HG03175 (cell line): ENCODE data around the gene JARID2.

Experiments used
- ATAC-seq: cut with Tn5 transposase; IDR thresholded peaks from one replicate; pipeline ENCODE4 v1.9.1; 2021; ENCODE audit warnings: mild to moderate bottlenecking, moderate library complexity; ENCODE audit not compliant: unreplicated experiment

The JARID2 gene

DNA sequence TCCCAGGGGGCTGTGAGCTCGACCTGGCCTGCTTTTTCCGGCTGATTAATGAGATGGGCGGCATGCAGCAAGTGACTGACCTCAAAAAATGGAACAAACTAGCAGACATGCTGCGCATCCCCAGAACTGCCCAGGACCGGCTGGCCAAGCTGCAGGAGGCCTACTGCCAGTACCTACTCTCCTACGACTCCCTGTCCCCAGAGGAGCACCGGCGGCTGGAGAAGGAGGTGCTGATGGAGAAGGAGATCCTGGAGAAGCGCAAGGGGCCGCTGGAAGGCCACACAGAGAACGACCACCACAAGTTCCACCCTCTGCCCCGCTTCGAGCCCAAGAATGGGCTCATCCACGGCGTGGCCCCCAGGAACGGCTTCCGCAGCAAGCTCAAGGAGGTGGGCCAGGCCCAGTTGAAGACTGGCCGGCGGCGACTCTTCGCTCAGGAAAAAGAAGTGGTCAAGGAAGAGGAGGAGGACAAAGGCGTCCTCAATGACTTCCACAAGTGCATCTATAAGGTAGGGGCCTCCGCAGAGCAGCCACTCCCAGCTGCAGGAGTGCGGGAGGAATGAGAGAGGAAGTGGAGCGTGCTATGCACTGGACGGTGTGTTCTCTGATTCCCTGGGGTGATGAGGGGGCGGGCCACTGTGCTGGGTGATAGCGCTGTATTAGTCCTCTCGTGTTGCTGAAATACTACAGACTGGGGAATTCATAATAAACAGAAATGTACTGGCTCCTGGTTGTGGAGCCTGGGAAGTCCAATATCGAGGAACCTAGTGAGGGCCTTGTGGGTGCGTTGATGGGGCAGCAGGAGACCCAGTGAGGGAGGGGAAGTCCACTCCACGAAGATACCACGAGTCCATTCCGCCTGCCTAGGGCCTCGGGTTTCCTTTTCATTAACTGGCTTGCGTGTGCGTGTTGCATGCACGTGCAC lies 255.3 kb downstream of the JARID2 start:
- ATAC-seq = no peak

GRCh38 chr6:15501826-15502445 lies 256.1 kb downstream of the JARID2 start:
- no peak for ATAC-seq

DNA sequence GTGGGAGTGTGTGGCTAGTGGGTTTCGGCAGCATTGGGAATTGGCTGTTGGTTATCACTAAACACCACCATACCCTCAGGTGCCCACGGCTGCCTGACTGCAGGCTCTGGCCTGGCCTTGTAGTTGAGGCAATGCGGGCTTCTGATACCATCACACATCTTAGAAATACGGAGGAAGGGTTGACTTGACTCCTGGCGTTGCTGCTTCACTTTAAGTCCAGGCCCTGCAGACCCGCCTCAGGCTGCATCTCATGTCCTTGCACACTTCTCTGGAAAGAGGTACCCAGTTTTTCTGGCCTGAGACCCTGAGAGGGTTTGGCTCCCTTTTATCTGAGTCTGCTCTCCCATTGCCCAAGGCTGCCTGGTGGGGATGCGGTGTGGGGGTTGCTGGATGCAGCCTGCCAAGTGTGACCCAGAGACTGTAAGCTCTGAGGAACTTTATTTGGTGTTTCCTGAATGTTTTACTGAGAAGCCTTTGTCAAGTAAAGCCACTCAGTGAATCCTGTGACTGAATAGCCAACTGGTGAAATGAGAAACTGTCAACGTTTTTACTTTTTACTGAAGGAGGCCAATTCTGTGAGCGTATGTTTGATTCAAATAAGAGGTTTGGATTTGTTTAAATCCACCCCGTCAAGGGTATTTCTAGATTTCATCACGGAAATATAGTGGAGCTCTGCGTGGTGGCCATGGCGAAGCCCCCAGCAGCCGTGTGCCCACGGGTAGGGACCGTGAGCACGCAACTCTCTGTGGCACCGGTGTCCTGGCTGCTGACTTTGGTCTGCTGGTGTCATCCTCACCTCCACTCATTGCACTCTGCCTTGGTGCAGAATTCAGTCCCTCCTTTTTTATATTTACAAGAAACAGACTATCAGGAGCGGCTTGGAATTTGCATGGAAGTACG lies 256.8 kb downstream of the JARID2 start:
- no peak for ATAC-seq

- ATAC-seq = no peak
These were observed 257.4 kb downstream of the JARID2 start for GRCh38 chr6:15503346-15503680.

DNA sequence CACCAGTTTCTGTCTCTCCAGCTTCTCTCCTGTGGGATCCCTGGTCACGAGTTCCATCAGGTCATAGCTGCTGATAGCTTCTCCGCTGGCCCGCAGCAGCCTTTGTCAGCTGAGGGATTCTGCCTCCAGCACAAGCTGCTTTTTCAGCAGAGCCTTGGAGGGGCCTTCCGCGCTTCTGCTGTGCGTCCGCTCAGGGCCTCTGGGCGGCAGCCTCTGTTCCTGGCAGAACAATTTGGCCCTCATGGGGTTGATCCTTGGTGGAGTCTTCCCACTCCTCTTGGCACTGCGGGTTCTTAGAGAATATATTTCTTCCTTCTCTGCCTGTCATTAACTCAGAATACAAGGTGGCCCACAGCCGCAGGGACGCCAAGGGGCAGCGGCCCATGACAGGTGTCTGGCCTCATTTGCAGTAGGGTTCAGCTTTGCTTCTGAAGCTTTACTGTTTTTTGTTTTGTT lies 258.2 kb downstream of the JARID2 start:
- no peak for ATAC-seq

GRCh38 chr6:15504581-15505350 lies 258.9 kb downstream of the JARID2 start:
- no peak for ATAC-seq

- ATAC-seq = no peak
These were observed 259.6 kb downstream of the JARID2 start for GRCh38 chr6:15505463-15505918.

GRCh38 chr6:15506066-15506465 lies 260.2 kb downstream of the JARID2 start:
- ATAC-seq = no peak

DNA sequence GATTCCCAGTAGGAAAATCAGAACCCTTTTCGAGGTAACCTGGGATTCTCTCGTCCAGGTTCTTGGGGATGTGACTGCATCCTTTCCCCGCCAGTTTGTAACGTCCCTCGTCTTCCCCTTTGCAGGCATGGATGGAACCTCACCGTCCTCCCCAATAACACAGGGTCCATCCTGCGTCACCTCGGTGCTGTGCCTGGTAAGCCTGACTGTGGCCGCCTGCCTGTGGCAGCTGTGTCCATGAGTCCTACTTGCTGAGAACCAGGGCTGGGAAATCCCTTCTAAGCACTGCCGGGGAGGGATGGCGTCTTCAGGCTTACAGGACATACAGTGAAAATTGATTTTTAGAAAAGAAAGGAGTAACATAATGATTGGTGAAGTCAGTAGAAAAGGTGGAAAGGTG lies 261.4 kb downstream of the JARID2 start:
- ATAC-seq = no peak

- ATAC-seq = no peak
These were observed 261.9 kb downstream of the JARID2 start for GRCh38 chr6:15507746-15508145.

GRCh38 chr6:15508441-15508871 lies 262.6 kb downstream of the JARID2 start:
- no peak for ATAC-seq

DNA sequence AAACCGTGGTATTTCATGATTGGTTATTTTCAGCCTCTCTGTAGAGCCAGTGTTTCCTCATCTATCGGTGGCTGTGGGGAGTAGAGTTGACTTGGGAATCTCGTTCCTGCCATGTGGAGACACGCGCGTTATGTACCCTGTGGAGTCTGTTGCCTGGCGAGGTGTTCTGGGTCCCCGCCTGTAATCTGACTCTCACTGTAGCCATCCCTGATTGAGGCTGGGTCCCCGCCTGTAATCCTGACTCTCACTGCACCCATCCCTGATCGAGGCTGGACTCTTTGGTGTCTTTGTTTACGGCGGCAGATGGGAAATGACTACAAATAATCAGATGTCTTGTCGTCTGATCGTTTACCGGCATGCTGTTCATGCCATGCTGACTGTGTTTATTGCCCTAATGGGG lies 263.1 kb downstream of the JARID2 start:
- ATAC-seq = no peak

- no peak for ATAC-seq
These were observed 263.6 kb downstream of the JARID2 start for GRCh38 chr6:15509335-15509933.

DNA sequence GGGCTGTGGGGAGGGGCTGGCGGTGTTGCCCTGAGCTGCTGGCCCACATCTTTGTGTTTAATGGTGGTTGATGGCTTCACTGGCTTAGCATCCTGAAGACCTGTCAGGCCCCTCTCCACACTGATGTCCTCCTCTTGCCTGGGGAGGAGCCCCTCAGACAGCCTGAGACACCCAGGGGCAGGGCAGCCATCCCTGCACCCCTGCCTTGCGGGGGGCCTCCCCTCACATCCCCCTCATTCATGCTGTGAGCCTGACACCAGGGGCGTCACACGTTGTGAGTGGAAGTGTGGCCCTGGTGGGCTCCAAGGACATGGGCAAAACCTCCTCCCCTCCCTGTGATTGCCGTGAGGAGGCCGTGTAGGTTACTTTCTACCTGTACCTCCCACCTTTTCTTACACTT lies 264.3 kb downstream of the JARID2 start:
- no peak for ATAC-seq

GRCh38 chr6:15510536-15511247 lies 264.8 kb downstream of the JARID2 start:
- no peak for ATAC-seq

- no peak for ATAC-seq
These were observed 265.6 kb downstream of the JARID2 start for GRCh38 chr6:15511248-15512125.

GRCh38 chr6:15512126-15512525 lies 266.3 kb downstream of the JARID2 start:
- ATAC-seq = no peak

DNA sequence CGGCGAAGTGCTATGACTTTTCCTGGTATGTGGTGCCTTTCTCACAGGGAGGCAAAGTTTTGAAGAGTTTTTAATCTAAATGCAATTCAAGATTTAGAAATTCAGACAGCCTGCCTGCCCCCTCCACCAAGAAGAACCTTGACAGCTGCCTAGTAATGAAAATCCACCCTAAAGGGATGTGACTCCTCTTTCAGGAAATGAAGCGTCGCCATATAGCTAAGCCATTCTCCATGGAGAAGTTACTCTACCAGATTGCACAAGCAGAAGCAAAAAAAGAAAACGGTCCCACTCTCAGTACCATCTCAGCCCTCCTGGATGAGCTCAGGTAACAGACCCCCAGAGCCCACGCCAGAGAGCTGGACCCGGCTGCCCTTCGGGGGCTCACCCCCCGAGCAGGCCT lies 266.9 kb downstream of the JARID2 start:
- ATAC-seq = no peak
